CD4-positive, alpha-beta T cell treated with Interleukin-4 for 1 hour (primary cell): ENCODE results near the gene RAB6A.

ENCODE experiments used
- DNase-seq, 2 donors: peaks; one replicate each; pipeline ENCODE4 v3.0.0-alpha.2; 2020 to 2022

RAB6A gene

GRCh38 chr11:73652046-73652730, 108.7 kb downstream of the RAB6A start:
- no peak for DNase-seq

GRCh38 chr11:73651661-73652045, 109.2 kb downstream of the RAB6A start:
- no peak for DNase-seq

- no peak for DNase-seq
Measured at GRCh38 chr11:73651252-73651651, 109.6 kb downstream of the RAB6A start.

- no peak for DNase-seq
Measured at GRCh38 chr11:73650400-73650799, 110.5 kb downstream of the RAB6A start.

- DNase-seq: no peak
Measured at GRCh38 chr11:73649206-73649605, 111.7 kb downstream of the RAB6A start.

- no peak for DNase-seq
Measured at GRCh38 chr11:73648571-73649046, 112.3 kb downstream of the RAB6A start.

- no peak for DNase-seq
Measured at GRCh38 chr11:73648121-73648520, 112.8 kb downstream of the RAB6A start.

GRCh38 chr11:73647459-73648100, 113.3 kb downstream of the RAB6A start:
- peak; percentile 96 for DNase-seq

- no peak for DNase-seq
Measured at GRCh38 chr11:73645972-73646631, 114.8 kb downstream of the RAB6A start, which contains the start of gene PLEKHB1. PLEKHB1 (plus strand) TSS chr11:73646581; CDS start chr11:73646609, 28 bp downstream.

GRCh38 chr11:73645121-73645969, 115.5 kb downstream of the RAB6A start:
- DNase-seq: no peak

GRCh38 chr11:73641668-73642067, 119.2 kb downstream of the RAB6A start:
- no peak for DNase-seq

- no peak for DNase-seq
Measured at GRCh38 chr11:73640592-73640991, 120.3 kb downstream of the RAB6A start.

- DNase-seq: no peak
Measured at GRCh38 chr11:73637012-73637411, 123.9 kb downstream of the RAB6A start.

- DNase-seq: no peak
Measured at GRCh38 chr11:73636249-73636648, 124.6 kb downstream of the RAB6A start.

- no peak for DNase-seq
Measured at GRCh38 chr11:73635721-73636120, 125.2 kb downstream of the RAB6A start.

GRCh38 chr11:73633999-73634398, 126.9 kb downstream of the RAB6A start:
- no peak for DNase-seq

- DNase-seq: no peak
Measured at GRCh38 chr11:73632996-73633395, 127.9 kb downstream of the RAB6A start.

GRCh38 chr11:73629907-73630306, 131.0 kb downstream of the RAB6A start:
- no peak for DNase-seq

GRCh38 chr11:73625696-73626318, 135.1 kb downstream of the RAB6A start:
- peak; percentile 73 to 76 for DNase-seq
